Lung (tissue), 12 donors: ENCODE measurements around the gene GNL2. TPM values are rescaled to one million over a fixed set of nuclear protein-coding genes. Genes with fewer than 3 reads are reported as not detected.

ENCODE experiments used
- ATAC-seq: fragments of 200-7000 bp; cut with Tn5 transposase; one replicate; pipeline ENCODE4 v1.9.1; 2020; ENCODE audit warnings: moderate number of reproducible peaks; ENCODE audit not compliant: insufficient read depth, low FRiP score
- DNase-seq, 3 donors: peaks; one replicate each; pipeline ENCODE4 v3.0.0-alpha.2; 2013 to 2017
- H3K27ac ChIP-seq, 2 donors: one replicate each; pipeline ENCODE4 v1.5.1; 2013; ENCODE audit warnings: mild to moderate bottlenecking in 2 of 2, moderate library complexity in 2 of 2, control low read depth in 1 of 2, inconsistent platforms in 1 of 2, low read depth in 1 of 2, low read length in 1 of 2
- H3K27me3 ChIP-seq, 3 donors: one replicate each; pipeline ENCODE4 v1.5.1; 2013; ENCODE audit warnings: low read length in 2 of 3; ENCODE audit not compliant: control insufficient read depth in 3 of 3, insufficient read depth in 3 of 3
- H3K36me3 ChIP-seq, 4 donors: one replicate each; pipeline ENCODE4 v1.5.1; 2013; ENCODE audit warnings: low read length in 4 of 4, mild to moderate bottlenecking in 1 of 4, moderate library complexity in 1 of 4; ENCODE audit not compliant: control insufficient read depth in 4 of 4, insufficient read depth in 4 of 4
- H3K4me1 ChIP-seq, 5 donors: one replicate each; pipeline ENCODE4 v1.5.1; 2013; ENCODE audit warnings: low read length in 5 of 5, mild to moderate bottlenecking in 2 of 5, moderate library complexity in 1 of 5; ENCODE audit not compliant: control insufficient read depth in 5 of 5, insufficient read depth in 5 of 5
- H3K4me3 ChIP-seq: one replicate; pipeline ENCODE4 v1.5.1; 2013; ENCODE audit warnings: mild to moderate bottlenecking, control low read depth, moderate library complexity
- H3K9ac ChIP-seq, 2 donors: one replicate each; pipeline ENCODE4 v1.5.1; 2013; ENCODE audit warnings: low read length in 2 of 2, control low read depth in 1 of 2; ENCODE audit not compliant: insufficient read depth in 1 of 2
- H3K9me3 ChIP-seq, 4 donors: one replicate each; pipeline ENCODE4 v1.5.1; 2013; ENCODE audit warnings: low read length in 3 of 4, mild to moderate bottlenecking in 1 of 4, moderate library complexity in 1 of 4; ENCODE audit not compliant: control insufficient read depth in 4 of 4, insufficient read depth in 3 of 4
- CTCF ChIP-seq: IDR thresholded peaks from 2 replicates; pipeline ENCODE4 v1.5.1; 2012; ENCODE audit warnings: mild to moderate bottlenecking; ENCODE audit errors: control extremely low read depth, extremely low read depth
- WGBS, 2 donors: extraction: QIAGEN DNeasy Blood & Tissue Kit; methylation state at CpG; one replicate each; pipeline ENCODE4 v1.1.7; 2013; 5-methylcytosine and 5-hydroxymethylcytosine counted together
- polyA plus RNA-seq, 2 donors: library from polyadenylated mRNA; stranded (reverse); fragments of 200-250 nt; gene quantifications; one replicate each; pipeline ENCODE4 v1.2.1, GENCODE V29; 2013
- total RNA-seq, 2 donors: library from RNA; depleted of rRNA in 1 of 2; stranded (reverse); fragments of >200 nt in 1 of 2; gene quantifications; one replicate each; pipeline ENCODE4 v1.2.1, GENCODE V29; 2014 to 2021
- donor health status: control.
- donor health status: control.
- donor health status: Bipolar disorder and iron deficiency.
- donor health status: healthy.
- donor health status: DM: yes; HTN: yes; CAD: no.

GNL2 gene
- total and polyA plus RNA-seq, 4 donors, result 39.3 to 148 (median 44.3) TPM

- H3K27me3 ChIP-seq, result peaks cover 5 to 72% (median 52%) of the 10 kb centered on the region in 3 donors
- ATAC-seq (no peak), DNase-seq (no peak)
- no peak overlapping the region for H3K27ac ChIP-seq
- H3K9ac ChIP-seq, result no peak overlapping the region
- no peaks in the 10 kb centered on the region for H3K36me3 ChIP-seq
- WGBS, 2 donors, result 6% methylated on average over 31 of the region's 31 CpGs
- H3K9me3 ChIP-seq, result no peaks in the 10 kb centered on the region
- H3K4me1 ChIP-seq, result peaks cover 0 to 29% (median 4%) of the 10 kb centered on the region in 5 donors
- no peak for TF ChIP-seq CTCF
- no peak overlapping the region for H3K4me3 ChIP-seq
Measured at GRCh38 chr1:37633040-37633937, 37.6 kb upstream of the GNL2 start.

GRCh38 chr1:37631036-37631435 lies 35.3 kb upstream of the GNL2 start:
- ATAC-seq (no peak), DNase-seq (peak; percentile 53 to 70 (median 63))
- WGBS, 2 donors, result 26 to 38% methylated on average over 5 of the region's 5 CpGs
- Histone ChIP-seq H3K27me3 (peaks cover 5 to 62% (median 46%) of the 10 kb centered on the region in 3 donors), H3K27ac (no peak overlapping the region), H3K36me3 (no peaks in the 10 kb centered on the region), H3K9ac (no peak overlapping the region), H3K4me3 (no peak overlapping the region), H3K9me3 (no peaks in the 10 kb centered on the region), H3K4me1 (peaks cover 0 to 25% (median 4%) of the 10 kb centered on the region in 5 donors)
- TF ChIP-seq CTCF, result no peak

- ATAC-seq, result no peak
Measured at GRCh38 chr1:37630426-37631028, 34.8 kb upstream of the GNL2 start.

More at GRCh38 chr1:37630426-37631028, 34.8 kb upstream of the GNL2 start:
- no peak for DNase-seq
- H3K27me3 ChIP-seq, result peaks cover 5 to 59% (median 44%) of the 10 kb centered on the region in 3 donors
- no peak overlapping the region for H3K4me3 ChIP-seq
- no peaks in the 10 kb centered on the region for H3K36me3 ChIP-seq
- no peak for TF ChIP-seq CTCF
- H3K9ac ChIP-seq, result no peak overlapping the region
- no peak overlapping the region for H3K27ac ChIP-seq
- WGBS, 2 donors, result 30 to 37% methylated on average over 15 of the region's 15 CpGs
- H3K4me1 ChIP-seq, result peaks cover 0 to 20% (median 4%) of the 10 kb centered on the region in 5 donors
- no peaks in the 10 kb centered on the region for H3K9me3 ChIP-seq
